Measurements from ENCODE around the gene FAM53B.

FAM53B gene

GRCh38 chr10:124709861-124710260, 34.3 kb downstream of the FAM53B start:
- DNase-seq (ENCODE audit: low spot score): no peak

GRCh38 chr10:124708922-124709520, 35.2 kb downstream of the FAM53B start:
- DNase-seq (ENCODE audit: low spot score): no peak

- DNase-seq (ENCODE audit: low spot score): no peak
Observed at GRCh38 chr10:124708246-124708779, 35.9 kb downstream of the FAM53B start.

GRCh38 chr10:124707551-124707950, 36.6 kb downstream of the FAM53B start:
- no peak for DNase-seq (ENCODE audit: low spot score)

GRCh38 chr10:124707144-124707467, 37.1 kb downstream of the FAM53B start:
- DNase-seq (ENCODE audit: low spot score): no peak

- no peak for DNase-seq (ENCODE audit: low spot score)
Observed at GRCh38 chr10:124706462-124707143, 37.6 kb downstream of the FAM53B start.

GRCh38 chr10:124705817-124706461, 38.2 kb downstream of the FAM53B start:
- peak; percentile 87 for DNase-seq (ENCODE audit: low spot score)

GRCh38 chr10:124705381-124705740, 38.8 kb downstream of the FAM53B start:
- no peak for DNase-seq (ENCODE audit: low spot score)

GRCh38 chr10:124704428-124705380, 39.5 kb downstream of the FAM53B start:
- DNase-seq (ENCODE audit: low spot score): no peak

- peak; percentile 94 for DNase-seq (ENCODE audit: low spot score)
Observed at GRCh38 chr10:124703778-124704427, 40.3 kb downstream of the FAM53B start.

GRCh38 chr10:124703372-124703771, 40.8 kb downstream of the FAM53B start:
- DNase-seq (ENCODE audit: low spot score): no peak

GRCh38 chr10:124701881-124702656, 42.1 kb downstream of the FAM53B start:
- DNase-seq (ENCODE audit: low spot score): no peak

GRCh38 chr10:124701435-124701834, 42.7 kb downstream of the FAM53B start:
- DNase-seq (ENCODE audit: low spot score): peak; percentile 82

- DNase-seq (ENCODE audit: low spot score): no peak
Observed at GRCh38 chr10:124701038-124701365, 43.2 kb downstream of the FAM53B start.

GRCh38 chr10:124700293-124701037, 43.7 kb downstream of the FAM53B start:
- no peak for DNase-seq (ENCODE audit: low spot score)

- DNase-seq (ENCODE audit: low spot score): no peak
Observed at GRCh38 chr10:124699471-124700292, 44.5 kb downstream of the FAM53B start.

- no peak for DNase-seq (ENCODE audit: low spot score)
Observed at GRCh38 chr10:124698545-124699469, 45.4 kb downstream of the FAM53B start.

GRCh38 chr10:124697837-124698544, 46.2 kb downstream of the FAM53B start:
- no peak for DNase-seq (ENCODE audit: low spot score)
